Measurements from ENCODE around the gene MINPP1.
"Not testable (repeated sequence)": the region's sequence is repeated elsewhere in the genome, so short reads cannot be mapped to it uniquely, and the experiment has no call there.

Gene MINPP1, protein sequence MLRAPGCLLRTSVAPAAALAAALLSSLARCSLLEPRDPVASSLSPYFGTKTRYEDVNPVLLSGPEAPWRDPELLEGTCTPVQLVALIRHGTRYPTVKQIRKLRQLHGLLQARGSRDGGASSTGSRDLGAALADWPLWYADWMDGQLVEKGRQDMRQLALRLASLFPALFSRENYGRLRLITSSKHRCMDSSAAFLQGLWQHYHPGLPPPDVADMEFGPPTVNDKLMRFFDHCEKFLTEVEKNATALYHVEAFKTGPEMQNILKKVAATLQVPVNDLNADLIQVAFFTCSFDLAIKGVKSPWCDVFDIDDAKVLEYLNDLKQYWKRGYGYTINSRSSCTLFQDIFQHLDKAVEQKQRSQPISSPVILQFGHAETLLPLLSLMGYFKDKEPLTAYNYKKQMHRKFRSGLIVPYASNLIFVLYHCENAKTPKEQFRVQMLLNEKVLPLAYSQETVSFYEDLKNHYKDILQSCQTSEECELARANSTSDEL

DNA sequence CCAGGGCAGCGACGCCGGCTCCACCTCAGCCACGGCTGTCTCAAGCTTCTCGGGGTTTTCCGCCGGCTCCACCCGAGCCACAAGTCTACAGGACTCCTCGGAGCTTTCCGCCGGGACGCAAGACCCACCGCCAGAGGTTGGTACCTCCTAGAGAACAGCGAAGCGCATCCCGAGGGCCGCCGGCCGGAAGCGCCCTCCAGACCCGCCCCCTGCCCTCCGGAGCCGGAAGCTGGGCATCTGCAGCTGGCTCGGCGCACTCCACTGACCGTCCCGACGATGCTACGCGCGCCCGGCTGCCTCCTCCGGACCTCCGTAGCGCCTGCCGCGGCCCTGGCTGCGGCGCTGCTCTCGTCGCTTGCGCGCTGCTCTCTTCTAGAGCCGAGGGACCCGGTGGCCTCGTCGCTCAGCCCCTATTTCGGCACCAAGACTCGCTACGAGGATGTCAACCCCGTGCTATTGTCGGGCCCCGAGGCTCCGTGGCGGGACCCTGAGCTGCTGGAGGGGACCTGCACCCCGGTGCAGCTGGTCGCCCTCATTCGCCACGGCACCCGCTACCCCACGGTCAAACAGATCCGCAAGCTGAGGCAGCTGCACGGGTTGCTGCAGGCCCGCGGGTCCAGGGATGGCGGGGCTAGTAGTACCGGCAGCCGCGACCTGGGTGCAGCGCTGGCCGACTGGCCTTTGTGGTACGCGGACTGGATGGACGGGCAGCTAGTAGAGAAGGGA is at the start of gene MINPP1:
Gene MINPP1, plus strand, starts transcription at position 254 of the 726 bp plus-strand sequence. Its CDS starts 23 bp downstream, at position 277.
- peak; percentile 83 for DNase-seq (ENCODE audit: low spot score)

DNA sequence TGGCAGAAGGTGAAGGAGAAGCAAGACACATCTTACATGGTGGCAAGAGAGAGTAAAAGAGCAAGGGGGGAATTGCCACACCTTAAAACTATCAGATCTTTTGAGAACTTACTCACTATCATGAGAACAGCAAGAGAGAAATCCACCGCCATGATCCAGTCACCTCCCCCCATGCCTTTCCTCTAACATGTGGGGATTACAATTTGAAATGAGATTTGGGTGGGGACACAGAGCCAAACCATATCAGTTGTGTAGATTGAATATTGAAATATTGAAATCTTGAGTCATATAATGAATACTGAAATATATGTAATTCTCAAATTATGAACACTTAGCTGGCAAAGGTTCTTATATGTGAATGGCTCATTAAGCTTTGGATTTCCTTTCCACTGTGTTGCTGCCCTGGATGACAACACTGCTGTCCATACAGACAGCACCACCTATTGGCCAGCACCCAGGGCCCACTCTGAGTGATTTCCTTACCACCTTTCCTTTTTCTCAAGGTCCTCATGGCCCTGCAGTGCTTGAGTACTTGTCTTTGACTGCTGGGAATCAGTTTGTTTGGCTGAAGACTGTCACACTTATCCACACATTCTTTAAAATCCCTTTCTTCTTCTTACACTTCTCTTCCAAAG is 48.0 kb upstream of the MINPP1 start:
- DNase-seq (ENCODE audit: low spot score) = not testable (repeated sequence)

DNA sequence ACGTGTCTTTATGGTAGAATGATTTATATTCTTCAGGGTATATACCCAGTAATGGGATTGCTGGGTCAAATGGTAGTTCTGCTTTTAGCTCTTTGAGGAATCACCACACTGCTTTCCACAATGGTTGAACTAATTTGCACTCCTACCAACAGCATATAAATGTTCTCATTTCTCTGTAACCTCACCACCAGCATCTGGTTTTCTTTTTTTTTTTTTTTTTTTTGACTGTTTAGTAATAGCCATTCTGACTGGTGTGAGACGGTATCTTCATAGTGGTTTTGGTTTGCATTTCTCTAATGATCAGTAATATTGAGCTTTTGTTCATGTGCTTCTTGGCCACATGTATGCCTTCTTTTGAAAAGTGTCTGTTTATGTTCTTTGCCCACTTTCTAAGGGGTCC is 42.9 kb upstream of the MINPP1 start:
- not testable (repeated sequence) for DNase-seq (ENCODE audit: low spot score)

DNA sequence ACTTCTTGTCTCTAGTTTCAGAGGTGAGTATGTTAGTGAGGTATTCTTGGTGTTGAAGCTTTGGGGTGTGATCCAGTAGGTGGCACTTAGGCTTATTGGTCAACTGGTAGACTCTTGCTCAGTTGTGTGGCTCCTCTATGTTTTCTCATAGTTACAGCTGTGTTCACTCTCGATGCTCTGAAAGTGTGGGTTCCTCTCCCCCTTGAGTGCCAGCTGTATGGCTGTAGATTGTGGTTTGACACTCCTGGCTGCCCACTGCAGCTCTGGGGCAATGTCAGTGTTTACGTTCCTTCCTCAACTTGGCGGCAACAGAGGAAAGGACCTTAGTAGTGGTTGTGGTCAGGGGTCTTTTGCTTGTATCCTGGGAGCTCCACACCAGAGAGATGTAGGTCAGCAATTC is 37.8 kb upstream of the MINPP1 start:
- DNase-seq (ENCODE audit: low spot score) = not testable (repeated sequence)

DNA sequence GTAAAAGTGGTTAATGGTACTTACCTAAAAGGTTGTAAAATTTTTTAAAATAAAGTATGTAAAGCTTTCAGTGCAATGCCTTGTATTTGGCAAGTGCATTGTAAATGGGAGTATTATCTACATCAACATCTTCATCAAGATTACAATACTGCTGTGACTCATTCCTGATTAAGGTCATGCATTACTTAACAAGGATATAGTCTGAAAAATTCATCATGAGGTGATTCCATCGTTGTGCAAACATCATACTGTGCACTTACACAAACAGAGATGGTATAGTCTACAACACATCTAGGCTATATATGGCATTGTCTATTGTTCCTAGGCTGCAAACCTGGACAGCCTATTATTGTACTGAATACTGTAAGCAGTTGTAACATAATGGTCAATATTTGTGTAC is 16.0 kb upstream of the MINPP1 start:
- not testable (repeated sequence) for DNase-seq (ENCODE audit: low spot score)

DNA sequence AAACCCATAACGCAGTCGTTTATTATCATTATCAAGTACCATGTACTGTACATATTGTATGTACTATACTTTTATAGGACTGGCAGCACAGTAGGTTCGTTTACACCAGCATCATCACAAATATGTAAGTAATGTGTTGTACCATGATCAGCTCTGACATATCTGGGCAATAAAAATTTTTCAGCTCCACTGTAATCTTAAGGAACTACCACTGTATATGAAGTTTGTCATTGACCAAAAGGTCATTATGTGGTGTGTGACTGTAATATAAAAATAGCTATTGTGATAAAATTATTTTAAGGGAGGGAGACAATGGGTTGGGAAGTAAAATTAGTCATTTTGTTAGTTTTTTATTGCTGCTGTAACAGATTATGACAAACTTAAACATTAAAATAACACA is 14.4 kb upstream of the MINPP1 start:
- not testable (repeated sequence) for DNase-seq (ENCODE audit: low spot score)

DNA sequence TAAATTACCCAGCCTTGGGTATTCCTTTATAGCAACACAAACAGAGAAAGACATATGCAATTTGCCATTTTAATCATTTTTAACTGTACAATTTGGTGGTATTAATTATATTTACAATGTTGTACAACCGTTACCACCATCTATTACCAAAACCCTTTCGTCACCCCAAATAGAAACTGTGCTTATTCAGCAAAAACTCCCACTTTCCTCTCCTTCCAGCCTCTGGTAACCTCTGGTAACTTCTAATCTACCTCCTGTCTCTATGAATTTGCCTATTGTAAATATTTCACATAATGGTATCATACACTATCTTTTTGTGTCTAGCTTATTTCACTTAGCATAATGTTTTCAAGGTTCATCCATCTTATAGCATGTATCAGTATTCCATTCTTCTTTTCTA is 12.2 kb upstream of the MINPP1 start:
- DNase-seq (ENCODE audit: low spot score) = not testable (repeated sequence)

DNA sequence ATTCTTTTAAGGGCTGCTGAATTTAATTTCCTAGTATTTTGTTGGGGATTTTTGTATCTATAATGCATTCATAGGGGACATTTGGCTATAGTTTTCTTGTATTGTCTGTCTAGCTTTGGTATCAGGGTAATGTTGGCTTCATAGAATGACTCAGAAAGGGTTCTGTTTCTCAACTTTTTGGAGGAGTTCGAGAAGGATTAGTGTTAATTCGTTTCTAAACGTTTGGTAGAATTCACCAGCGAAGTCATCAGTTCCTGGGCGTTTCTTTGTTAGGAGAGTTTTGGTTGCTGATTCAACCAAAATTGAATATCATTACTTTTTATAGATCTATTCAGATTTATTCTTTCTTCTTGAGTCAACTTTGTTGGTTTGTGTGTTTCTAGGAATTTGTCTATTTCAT is 9.2 kb upstream of the MINPP1 start:
- DNase-seq (ENCODE audit: low spot score) = not testable (repeated sequence)

DNA sequence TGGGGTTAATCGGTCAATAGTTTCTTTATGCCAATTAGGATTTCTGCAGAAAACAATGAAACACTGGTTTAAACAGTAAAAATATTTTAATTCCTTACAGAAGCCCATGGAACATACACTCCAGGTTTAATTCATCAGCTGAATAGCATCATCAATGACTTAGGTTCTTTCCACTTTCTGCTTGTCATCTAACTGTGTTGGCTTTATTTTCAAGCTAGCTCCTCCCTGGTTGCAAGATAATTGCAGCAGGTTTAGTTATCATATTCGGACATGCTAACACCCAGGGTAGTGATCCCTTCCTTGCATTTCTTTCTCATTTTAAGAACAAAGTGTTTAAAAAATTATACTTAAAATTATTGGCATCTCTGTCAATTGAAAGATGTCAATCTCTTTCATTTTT is 7.3 kb upstream of the MINPP1 start:
- DNase-seq (ENCODE audit: low spot score) = not testable (repeated sequence)

DNA sequence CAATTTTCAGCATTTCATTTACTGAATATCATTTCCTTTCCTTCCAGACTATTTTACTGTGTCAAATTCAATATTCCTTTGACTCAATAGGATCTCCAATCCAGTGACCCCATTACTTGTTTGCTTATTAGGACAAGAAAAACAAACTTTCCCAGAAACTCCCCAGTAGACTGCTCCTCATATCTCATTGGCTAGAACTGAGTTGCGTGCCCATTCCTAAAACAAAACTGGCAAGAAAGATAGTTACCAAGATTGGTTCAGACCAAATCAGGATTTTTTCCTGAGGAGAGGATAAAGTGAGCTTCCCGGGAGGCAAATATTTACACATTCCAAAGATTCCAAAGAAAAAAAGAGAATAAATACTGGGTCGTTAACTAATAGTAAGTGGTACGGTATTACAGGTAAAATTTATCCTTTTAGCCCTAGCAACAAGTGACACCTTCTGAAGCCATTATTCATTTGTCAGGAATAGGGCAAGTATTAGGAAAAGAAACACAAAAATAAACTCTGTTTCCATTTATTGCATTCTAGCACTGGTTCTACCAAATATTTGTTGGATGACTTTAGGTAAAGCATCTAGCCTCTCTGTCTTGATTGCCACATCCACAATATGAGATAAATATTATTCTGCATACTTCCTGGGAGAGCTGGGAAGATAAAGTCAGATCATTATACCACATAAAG is 6.4 kb upstream of the MINPP1 start:
- DNase-seq (ENCODE audit: low spot score) = not testable (repeated sequence)

DNA sequence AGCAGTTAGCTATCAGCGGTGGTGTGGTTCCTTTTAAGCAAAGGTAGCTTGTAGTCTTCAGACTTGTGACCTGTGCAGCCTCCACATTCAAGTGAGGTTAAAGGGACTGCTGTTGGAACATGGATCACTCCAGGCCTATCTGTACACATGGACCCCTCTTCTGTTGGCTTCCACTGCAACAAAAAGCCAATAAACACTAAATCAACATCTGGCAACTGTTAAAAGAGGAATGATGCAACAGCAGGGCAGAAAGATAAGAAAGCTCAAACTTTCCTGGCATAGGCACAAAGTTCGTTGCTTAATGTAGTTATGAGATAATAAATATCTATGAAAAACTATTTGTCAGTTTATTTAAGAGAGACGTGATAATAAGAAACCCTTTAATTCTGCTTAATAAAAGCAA is 4.0 kb upstream of the MINPP1 start:
- DNase-seq (ENCODE audit: low spot score) = no peak

DNA sequence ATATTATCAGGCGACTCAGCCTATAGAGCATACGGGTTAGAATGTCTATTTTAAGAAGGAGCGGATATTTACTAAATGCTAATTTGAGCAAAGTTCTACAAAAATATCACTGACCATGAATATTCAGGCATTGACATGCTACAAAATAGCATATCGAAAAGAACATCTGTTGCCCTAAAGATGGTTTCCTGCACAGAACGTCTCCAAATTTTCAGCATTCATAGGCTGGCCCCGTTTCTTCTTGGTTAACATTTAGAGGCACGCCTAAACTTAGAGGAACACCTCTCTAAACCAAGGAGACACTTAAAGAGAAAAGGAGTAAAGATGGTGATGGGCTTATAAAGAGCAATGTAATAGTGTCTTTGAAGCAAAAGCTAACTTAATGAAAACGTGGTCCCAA is 1.3 kb upstream of the MINPP1 start:
- no peak for DNase-seq (ENCODE audit: low spot score)

DNA sequence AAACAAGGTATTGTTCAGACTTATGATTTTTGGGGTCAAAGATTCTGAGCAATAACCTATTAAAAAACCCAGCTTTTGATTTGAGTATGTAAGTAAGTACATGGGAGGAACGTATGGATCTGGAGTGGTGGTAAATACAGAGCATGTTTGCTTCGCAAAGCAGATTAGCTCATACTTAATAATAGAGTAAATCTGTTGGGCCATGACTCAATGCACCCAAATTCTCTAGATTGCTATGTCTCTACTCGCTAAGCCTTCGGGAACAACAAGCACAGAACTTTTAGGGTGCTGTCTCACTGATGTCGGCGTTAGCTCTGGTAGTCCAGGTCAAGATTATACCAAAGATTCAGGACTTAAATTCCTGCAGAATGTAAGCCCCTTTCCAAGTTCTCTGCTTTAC is 807 bp upstream of the MINPP1 start:
- no peak for DNase-seq (ENCODE audit: low spot score)

DNA sequence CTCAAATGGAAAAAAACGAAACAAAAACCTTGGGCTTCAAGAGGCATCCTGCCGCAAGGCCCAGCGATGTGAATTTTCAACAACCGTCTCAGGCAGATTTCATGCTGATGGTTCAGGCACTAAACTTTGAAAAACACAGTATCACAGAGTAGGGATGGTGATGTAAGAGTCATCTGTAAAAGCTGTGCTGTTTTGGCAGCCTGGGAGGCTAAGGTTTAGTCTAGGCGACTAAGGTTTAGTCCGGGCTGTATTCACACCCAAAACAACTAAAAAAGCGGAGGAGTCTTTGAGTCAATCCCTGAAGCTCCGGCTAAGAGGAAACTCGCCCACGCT is 420 bp upstream of the MINPP1 start:
- no peak for DNase-seq (ENCODE audit: low spot score)

DNA sequence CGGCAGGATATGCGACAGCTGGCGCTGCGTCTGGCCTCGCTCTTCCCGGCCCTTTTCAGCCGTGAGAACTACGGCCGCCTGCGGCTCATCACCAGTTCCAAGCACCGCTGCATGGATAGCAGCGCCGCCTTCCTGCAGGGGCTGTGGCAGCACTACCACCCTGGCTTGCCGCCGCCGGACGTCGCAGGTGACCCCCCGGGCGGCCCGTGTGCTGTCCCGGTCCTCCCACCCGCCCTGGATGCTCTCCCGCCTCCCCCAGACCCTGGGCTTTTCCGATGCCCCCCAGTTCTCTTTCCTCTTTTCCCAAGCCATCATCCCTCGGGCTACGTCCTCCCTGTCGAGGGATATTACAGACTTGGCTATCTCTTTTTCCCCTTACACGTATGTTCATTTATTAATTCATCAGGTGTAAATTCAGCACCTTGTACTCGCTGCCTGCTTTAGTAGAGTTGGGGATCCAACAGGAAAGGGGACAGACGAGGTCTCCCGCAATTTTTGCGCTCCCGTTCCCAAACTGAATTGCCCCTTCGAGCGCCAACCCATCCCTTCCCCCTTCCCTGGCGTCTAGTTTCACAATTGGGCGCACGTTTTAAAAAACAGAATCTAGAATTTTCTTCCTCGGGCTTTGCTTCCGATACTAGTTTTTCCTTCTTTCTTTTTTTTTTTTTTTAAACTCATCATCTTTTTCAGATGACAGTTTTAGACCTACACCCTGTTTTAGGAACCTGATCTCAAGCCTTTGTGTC is 846 bp downstream of the MINPP1 start:
- peak; percentile 42 for DNase-seq (ENCODE audit: low spot score)

DNA sequence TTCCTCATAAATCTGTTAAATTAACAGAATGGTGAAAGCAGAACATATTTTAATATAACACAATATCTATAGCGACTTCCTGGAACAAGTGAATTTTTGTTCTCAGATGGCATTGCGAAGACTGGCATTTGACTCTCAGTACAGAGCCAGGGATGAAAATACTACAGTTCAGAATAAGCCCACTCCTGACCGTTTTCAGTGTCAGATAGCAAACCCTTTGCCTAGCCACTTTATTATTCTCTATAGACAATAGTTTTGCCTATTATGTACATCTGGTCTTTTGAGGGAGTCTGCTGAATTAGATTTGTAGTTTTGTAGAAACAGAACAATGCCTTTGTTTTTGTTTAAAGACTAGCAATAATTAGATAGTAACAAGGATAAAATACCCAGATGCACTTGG is 2.3 kb downstream of the MINPP1 start:
- no peak for DNase-seq (ENCODE audit: low spot score)

DNA sequence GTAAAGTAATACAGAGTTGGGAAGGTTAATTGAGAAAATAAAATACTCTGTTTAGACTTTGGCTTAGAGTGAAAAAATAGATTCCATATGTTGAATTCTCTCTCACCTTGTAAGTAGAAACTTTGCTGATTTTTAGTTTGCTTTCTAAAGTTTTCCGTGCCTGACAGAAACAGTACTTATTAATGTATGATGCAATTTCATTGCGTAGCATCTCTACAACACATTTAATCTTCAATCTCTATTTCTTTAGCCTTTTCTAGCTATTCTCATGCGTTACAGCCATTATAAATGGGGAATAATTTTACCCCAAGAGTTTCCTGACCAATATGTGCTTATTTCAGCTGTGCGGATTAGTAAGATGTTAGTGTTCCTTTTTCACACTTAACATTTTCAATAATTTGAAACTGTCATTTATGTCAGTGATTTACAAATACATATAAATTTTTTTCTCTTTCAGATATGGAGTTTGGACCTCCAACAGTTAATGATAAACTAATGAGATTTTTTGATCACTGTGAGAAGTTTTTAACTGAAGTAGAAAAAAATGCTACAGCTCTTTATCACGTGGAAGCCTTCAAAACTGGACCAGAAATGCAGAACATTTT is 3.3 kb downstream of the MINPP1 start:
- DNase-seq (ENCODE audit: low spot score) = no peak

DNA sequence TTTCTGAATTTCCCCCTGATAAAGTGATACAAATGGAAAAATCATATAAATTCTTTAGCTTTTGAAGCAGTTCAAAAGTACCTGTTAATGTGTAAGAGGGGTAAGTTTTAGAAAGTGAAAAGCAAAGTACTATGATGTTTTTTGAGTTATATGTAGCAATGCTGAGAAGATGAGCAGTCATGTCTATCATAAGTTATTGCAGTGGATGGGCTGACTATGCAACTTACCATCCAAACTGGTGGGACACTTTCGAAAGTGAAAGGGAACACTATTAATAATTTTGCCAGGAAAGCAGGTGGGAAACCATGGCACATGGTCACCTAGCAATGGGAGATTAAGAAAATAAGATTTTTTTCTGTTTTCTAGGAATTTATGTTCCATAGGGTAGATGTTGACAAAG is 4.1 kb downstream of the MINPP1 start:
- no peak for DNase-seq (ENCODE audit: low spot score)

DNA sequence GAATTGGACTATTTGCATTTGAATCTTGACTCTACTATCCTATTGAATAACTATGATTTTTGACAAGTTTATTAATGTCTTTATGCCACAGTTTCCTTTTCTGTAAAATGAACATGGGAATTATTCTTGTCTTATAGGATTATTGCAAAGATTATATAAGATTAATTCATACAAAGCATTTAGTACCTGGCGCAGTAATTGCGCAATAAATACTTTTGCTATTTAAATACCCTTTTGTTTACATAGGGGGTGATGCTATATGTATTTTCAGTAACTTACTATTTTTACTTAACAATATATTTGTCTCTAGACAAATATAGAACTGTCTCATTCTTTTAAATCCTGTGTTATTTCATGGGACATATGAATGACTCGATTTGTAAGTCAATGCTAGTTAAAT is 5.3 kb downstream of the MINPP1 start:
- DNase-seq (ENCODE audit: low spot score) = no peak

DNA sequence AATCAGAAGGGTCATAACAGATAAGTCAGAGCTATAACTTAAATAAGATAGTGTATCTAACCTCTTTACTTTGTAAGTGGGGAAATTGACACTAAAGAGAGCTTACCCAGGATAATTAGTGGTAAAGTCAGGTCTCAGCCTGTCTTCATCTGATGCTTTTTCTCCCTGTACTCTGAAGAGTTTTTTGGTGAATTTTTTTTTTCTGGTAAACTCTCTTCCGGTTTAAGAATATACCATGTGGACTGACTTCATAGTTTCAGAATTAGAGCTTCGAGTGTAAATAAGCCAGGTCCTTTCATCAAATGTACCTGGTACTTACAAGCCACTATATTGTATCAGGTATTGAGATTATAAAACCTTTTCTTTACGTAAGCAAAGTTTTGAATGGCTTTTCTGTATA is 6.8 kb downstream of the MINPP1 start:
- no peak for DNase-seq (ENCODE audit: low spot score)

DNA sequence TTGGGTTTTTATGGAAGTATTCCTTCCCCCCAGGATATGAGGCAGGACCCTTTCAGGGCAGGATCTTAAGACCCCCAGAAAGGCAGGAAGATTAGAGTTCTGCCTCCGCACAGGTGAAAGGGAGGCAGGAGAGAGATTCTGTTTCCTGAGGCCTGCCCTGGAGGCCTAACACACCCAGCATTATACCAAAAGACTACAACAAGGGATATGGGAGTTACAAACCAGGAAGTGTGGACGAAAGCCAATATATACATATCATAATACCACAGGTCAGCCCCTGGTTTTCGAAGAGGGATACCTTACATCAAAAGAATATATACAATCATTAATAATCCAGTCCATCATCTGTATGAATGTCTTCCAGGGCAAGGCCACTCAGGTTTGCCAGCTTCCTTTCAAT is 14.2 kb downstream of the MINPP1 start:
- DNase-seq (ENCODE audit: low spot score) = no peak
